Neural progenitor cell (in vitro differentiated cells): ENCODE measurements around the gene GMNN.

Source experiments
- CTCF ChIP-seq: fragments of 200-600 bp; sonication (generic); IDR thresholded peaks from 2 replicates; pipeline ENCODE4 v1.5.1; 2017; ENCODE audit warnings: antibody characterized with exemption, mild to moderate bottlenecking
- EZH2 ChIP-seq: fragments of 200-600 bp; sonication (generic); IDR thresholded peaks from 2 replicates; pipeline ENCODE4 v1.6.1; 2017; ENCODE audit warnings: antibody characterized with exemption, mild to moderate bottlenecking, moderate library complexity

GRCh38 chr6:24802271-24803059 is 27.7 kb downstream of the GMNN start:
- no peak for TF ChIP-seq CTCF
- TF ChIP-seq EZH2 = no peak
